AG09319 (cell line): ENCODE measurements around the gene RSRC1.
"Not testable (repeated sequence)": the region's sequence is repeated elsewhere in the genome, so short reads cannot be mapped to it uniquely, and the experiment has no call there.

ENCODE experiments used
- DNase-seq: peaks from one replicate; pipeline ENCODE4 v3.0.0-alpha.2; 2010; ENCODE audit warnings: low read depth; ENCODE audit errors: extremely low read depth
- CTCF ChIP-seq: IDR thresholded peaks from 2 replicates; pipeline ENCODE4 v1.5.1; 2011; ENCODE audit warnings: low read depth, mild to moderate bottlenecking, inconsistent platforms, low read length, moderate library complexity

Gene RSRC1

GRCh38 chr3:158528076-158528674 lies 418.3 kb downstream of the RSRC1 start:
- TF ChIP-seq CTCF, result no peak
- DNase-seq, result no peak

DNA sequence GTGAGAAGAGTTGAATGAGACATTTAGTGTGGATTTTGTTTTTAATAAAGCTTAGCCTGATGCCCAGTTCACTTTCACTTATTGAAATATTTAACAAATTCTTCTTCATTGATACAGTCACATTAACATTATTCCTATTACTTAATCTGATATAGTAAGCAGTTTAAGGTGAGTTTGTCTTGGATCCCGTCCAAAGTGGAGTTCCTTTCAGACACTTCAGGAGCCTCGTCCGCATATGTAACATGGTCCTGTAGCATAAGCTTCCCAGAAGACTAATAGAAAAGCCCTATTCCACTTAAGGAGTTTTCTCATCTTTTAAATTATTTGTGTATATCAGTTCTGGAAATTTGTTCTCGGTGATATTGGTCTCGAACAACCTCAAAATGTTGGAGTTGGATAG lies 421.4 kb downstream of the RSRC1 start:
- DNase-seq, result no peak
- TF ChIP-seq CTCF, result no peak

GRCh38 chr3:158532099-158532734 lies 422.3 kb downstream of the RSRC1 start:
- TF ChIP-seq CTCF, result peak; percentile 60
- DNase-seq, result no peak

- no peak for DNase-seq
- no peak for TF ChIP-seq CTCF
Measured at GRCh38 chr3:158535918-158536317, 426.0 kb downstream of the RSRC1 start.

DNA sequence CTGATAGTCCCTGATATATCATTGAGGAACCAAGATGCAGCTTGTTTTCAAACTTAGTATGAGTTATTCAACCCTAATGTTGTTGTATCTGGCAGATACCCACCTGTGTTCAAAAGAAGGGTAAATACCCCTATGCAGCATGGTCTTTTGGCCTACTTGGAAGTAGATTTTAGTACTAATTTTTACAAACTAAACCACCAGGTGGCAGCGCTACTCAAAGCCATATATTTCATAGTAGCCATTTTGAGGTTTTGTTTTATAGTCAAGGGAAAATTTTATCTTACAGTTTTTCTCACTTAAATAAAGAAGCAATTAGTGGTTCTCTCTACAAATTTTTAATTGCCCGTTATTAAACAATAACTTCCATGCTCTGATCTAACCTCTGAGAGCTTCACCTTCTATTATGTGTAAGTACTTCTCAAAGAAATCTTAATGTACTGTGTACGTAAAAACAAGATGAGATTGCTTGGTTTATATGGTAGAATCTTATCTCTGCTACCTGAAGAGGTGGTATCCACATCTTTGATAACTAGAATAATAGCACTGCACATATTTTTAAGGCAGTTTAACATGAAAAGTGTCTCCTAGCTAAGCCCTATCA lies 429.6 kb downstream of the RSRC1 start:
- no peak for DNase-seq

DNA sequence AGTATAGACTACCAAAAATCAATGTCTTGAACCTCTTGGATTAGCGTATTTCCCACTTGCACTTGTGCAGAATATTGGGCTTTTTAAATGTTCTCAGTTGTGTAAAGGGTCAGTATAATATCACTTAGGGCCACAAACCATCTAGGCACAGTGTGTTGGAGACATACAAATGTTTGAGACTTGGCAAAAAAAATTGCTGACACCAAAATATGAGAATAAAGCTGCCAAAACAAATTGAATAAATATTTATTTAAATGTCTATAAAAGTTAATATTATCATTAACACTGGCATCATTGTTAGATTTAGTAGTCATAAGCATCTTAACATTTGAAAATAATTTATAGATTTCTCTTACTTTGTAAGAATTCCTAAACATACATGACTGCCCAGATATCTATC lies 430.2 kb downstream of the RSRC1 start:
- no peak for TF ChIP-seq CTCF
- DNase-seq, result no peak

More for the DNA sequence above, 429.6 kb downstream of the RSRC1 start:
- TF ChIP-seq CTCF, result peak; percentile 58

- no peak for DNase-seq
- TF ChIP-seq CTCF, result no peak
Measured at GRCh38 chr3:158548691-158549090, 438.8 kb downstream of the RSRC1 start.

DNA sequence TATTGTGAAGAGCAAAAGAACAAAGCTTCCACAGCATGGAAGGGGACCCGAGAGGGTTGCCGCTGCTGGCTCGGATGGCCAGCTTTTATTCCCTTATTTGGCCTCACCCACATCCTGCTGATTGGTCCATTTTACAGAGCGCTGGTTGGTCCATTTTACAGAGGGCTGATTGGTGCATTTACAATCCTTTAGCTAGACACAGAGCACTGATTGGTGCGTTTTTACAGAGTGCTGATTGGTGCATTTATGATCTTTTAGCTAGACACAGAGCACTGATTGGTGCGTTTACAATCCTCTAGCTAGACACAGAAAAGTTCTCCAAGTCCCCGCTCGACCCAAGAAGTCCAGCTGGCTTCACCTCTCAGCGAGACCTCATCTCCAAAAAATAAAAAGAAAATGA lies 440.0 kb downstream of the RSRC1 start:
- DNase-seq, result not testable (repeated sequence)
